Measurements from ENCODE around the gene RPS6KA5.
"Not testable (repeated sequence)": the region's sequence is repeated elsewhere in the genome, so short reads cannot be mapped to it uniquely, and the experiment has no call there.

RPS6KA5 gene

GRCh38 chr14:90827919-90828610 is 232.4 kb downstream of the RPS6KA5 start:
- peak; percentile 79 to 90 for DNase-seq

DNA sequence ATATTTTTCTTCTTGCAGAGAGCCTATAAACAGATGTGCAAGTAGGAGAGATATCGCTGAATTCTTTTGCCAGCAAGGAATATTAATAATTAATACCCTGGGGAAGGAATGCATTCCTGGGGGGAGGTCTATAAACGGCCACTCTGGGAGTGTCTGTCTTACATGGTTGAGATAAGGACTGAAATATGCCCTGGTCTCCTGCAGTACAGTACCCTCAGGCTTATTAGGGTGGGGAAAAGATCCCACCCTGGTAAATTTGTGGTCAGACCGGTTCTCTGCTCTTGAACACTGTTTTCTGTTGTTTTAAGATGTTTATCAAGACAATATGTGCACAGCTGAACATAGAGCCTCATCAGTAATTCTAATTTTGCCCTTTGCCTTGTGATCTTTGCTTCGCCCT is 236.9 kb downstream of the RPS6KA5 start:
- DNase-seq: not testable (repeated sequence)

- DNase-seq: no peak
Measured at GRCh38 chr14:90820958-90821357, 239.5 kb downstream of the RPS6KA5 start.

DNA sequence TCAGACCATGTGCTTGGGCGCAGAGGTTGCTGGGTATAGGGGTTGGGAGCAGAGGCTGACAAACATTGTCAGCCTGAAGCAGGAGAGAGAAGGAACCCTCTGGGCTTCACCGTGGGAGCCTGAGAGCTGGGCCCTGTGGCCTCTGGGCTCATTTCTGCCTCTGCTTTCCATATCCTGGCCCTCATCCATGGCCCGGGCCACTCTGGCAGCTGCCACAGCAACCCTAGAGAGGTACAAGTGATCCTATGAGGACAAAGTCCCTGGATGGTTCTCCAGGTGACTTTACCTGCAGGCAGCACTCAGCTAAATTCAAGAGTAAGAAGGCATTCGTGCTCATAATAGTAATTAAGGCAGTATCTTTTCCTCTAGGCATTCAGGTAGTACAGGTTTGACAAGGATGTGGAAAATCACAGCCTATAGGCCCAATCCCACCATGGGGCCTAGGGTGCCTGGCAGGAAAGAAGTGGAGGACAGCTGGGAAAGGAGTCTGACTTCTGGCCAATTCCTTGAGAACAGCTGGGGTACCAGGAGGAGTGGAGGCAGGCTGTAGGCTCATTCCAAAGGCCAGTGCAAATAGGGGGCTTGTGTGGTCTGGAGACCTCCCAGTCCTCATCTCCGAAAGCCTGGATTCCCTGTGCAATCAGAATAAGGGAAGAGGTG is 240.6 kb downstream of the RPS6KA5 start:
- DNase-seq: no peak

- no peak for DNase-seq
Measured at GRCh38 chr14:90818715-90819114, 241.7 kb downstream of the RPS6KA5 start.

DNA sequence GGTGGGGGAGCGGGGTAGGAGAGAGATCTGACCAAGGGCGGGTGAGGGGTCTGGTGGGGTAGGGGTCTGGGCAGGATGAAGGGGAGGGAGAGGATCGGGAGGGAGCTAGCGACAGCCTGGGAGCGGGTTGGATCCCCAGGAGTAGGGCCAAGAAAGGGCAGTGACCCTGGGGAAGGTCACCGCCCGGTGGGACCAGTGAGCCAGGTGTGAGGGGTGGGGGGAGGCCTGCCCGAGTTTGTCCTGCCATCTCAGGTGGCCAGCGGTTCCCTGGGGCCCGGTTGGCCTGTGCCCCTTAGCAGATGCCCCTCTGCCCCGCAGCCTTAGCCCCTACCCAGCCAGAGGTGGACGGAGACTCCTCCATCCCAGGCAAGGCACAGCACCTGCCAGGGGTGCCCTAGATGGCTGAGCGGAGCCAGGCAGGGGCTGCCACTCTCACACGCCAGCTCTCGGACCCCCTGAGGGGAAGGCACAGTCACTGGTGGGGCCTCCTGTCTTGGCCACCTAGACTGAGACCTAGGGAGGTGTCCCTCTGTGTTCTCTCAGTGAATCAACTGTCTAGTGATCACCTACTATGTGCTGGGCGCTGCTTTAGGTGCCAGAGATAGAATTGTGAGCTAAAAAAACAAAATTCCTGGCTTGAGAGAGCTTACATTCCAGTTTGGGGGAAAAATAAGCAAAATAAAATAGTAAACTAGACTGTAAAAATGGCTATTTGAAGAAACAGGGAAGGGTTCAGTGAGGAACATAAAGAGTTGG is 243.6 kb downstream of the RPS6KA5 start:
- DNase-seq: no peak

DNA sequence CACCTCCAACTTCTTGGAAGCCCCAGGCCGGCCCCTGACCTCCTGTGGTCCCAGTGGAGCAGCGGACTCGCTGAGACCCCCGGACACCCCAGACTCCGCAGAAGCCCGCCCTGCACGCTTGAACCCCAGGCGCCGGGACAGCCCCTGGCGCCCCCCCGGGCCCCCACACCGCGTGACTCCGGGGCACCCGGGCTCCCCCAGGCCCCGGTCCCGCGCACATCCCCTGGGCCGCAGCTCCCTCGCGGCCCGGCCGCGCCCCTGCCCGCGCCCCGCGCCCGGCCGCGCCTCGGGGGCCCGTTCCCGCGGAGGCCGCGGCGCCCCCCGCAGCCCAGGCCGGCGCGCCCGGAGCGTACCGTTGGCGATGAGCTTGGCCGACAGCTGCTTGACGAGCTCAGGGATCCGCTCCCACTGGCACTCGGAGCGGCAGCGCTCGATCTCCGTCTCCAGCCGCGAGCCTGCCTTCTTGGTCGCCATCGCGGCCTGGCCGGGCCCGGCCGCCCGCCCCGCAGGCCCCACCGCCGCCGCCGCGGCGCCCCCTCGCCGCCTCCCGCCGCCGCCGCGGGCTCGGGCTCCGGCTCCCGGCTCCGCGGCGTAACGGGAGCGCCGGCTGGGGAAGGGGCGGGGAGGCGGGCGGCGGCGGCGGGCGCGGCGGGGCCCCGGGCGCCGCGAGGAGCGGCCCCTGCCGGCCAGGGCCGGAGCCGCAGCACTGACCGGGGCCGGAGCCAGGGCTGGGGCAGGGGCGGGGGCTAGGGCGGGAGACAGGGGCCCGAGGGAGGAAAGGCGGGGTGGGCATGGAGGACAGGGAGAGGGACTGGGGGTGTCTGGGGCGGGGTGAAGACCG is 244.4 kb downstream of the RPS6KA5 start, which contains the start of gene TTC7B:
TSS of gene TTC7B (minus strand) at position 609 of the 841 bp plus-strand sequence. CDS start at position 474, 135 bp downstream.
- DNase-seq: peak in 1 of 2 experiments; percentile 27

DNA sequence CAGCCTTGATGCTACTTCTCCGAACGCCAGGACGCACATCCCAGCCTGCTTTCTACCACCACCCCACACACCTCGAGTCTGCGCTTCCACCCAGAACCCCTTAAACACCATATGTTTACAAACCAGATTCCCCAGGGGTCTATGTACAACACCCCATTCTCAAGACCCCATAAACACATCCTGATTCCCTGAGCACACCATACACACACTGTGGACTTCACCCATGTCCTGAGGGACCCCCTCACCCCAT is 244.9 kb downstream of the RPS6KA5 start:
- DNase-seq: no peak

DNA sequence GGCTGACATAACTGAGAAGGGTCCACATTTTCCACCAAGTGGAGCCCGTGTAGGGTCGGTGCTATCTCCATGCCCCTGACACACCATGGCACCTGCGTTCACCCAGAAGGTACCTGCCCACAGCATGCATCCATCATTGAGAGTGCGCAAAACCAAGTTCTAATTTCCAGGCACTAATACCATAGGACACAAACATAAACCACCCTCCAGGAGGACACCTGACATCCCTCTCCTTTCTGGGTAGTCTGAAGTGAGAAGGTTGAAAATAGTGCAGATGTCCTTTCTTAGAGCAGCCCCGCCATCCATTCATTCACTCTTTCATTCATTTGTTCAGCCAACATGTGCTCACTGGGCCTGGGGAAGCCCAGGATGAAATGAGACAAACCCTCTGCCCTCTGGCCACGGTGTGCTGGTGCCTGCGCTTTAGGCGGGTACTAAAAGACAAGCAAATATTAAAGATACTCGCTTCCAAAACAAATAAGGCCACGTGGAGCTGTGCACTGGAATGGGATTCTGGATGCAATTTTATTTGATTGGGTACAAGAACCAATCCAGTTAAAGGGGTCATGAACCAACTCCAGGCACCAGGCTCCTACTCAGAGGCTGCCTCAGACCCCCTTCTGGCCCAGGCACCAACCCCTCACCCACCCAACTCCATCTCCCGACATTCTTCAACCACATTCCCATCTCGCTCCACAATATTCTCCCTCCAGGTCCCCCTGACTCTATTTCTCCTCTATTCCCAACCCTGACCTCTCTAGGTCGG is 245.5 kb downstream of the RPS6KA5 start:
- DNase-seq: no peak

- no peak for DNase-seq
Measured at GRCh38 chr14:90813442-90813841, 247.0 kb downstream of the RPS6KA5 start.

DNA sequence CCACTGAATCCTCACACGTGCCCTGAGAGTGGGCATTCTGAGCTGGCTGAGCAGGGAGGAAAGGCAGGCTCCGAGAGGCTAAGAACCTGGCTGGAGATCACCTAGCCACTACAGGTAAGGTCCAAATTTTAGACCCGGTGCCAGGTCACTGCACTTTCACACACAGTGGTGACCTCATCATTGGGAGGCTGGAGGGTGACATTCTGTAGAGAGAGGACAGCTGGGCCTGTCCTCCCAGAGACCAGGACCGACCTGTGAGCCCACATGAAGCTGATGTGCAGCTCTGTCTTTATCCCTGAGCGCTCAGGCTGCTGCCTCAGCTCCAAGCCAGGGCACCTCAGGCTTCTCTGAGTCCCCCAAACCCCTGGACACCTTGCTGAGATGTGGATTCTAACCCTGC is 248.3 kb downstream of the RPS6KA5 start:
- DNase-seq: no peak

GRCh38 chr14:90811641-90812040 is 248.8 kb downstream of the RPS6KA5 start:
- DNase-seq: no peak

DNA sequence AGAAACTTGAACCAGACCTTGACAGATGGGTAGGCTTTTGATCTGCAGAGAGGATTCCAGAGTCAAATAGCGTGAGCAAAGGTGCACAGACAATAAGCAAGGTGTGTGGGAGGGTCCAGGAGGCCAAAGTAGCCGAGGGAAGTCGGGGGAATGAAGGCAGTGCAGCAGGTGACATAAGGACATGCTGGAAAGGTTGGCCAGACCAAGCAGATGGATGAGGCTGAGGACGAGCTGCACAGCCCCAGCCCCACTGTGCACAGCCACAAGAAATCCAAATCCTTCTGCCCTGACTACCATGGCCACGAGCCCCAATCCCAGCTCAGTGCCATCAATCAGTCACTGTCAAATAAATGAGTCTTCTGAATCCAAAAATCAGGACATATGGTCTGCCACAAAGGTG is 249.6 kb downstream of the RPS6KA5 start:
- DNase-seq: no peak

DNA sequence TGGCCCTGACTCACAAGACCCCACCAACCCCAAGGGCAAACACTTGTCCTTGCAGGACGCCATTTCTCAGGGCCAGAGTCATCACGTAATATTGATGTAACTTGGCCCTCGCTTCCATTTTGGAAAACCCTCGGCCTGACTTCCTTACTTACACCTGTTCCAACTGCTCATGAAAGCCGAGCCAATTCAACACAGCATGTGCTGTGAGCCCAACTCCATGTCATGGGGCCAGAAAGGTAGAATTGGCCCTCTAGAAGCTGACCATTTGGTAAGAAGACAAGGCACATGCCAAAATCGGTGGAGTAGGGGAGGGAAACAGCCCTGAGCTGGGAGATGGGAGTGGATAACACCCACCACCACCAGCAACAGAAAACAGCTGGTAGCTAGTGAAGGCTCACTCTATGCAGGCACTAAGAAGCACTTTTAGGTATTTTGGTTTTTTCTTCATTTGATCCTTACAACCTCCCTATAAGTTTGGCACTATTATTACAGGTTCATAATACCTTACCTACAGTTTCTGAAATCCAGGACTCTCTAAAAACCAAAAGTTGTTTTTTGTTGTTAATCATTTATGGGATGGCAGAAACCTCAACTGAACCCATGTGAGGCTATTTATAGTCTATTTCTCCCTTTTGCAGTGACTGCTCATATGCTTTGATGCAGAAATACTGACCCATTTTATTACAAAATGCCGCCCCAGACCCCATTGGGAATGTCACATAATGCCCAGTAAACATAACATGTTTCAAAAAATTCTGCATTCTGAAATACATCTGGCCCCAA is 250.7 kb downstream of the RPS6KA5 start:
- DNase-seq: no peak

- no peak for DNase-seq
Measured at GRCh38 chr14:90808759-90809529, 251.5 kb downstream of the RPS6KA5 start.

- DNase-seq: no peak
Measured at GRCh38 chr14:90807060-90807459, 253.4 kb downstream of the RPS6KA5 start.

- DNase-seq: no peak
Measured at GRCh38 chr14:90805662-90806540, 254.5 kb downstream of the RPS6KA5 start.

DNA sequence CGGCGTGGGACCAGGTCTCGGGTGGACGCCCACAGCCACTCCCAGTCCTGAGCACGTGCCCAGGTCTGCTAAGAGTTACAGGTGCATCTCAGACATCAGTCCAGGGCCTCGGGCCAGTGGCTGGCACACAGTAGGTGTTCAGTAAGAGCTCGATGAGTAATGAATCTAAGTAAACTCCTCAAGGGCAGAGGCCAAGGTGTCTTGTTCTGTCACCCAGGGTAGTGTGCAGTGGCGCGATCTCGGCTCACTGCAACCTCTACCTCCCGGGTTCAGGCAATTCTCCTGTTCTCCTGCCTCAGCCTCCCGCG is 255.4 kb downstream of the RPS6KA5 start:
- DNase-seq: no peak

DNA sequence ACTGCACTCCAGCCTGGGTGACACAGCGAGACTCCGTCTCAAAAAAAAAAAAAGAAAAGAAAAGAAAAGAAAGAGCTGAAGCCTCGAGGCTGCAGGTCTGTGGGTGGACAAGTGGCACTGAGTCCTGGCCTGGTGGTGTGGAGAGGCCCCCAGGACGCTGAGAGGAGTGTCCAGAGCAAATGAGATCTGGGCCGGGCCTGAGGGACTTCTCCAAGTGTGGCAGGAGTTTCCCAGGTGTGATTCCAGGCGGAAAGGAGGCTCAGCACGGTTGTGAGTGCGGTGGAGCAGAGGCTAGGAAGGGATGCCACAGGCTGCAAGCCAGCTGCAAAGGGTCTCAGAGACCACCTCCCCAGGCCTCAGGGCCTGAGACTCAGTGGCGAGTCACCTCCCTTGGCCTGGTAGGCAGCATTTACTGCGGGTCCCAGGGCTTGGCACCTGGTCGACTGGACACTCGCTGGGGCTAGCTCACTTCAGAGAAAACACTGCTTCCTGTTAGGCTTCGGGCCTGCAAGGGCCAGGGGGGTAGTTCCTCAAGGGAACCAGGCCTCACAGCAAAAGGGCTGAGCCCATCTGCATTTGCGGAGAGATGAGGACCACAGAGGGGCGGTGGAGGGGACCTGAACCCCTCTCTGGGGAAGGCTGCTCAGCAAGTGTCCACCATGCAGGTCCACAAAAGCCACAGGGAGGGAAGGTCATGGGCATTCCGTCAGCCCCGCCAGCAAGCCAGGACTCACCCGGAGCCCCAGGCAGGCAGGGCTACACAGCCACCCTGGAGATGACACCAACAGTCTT is 256.0 kb downstream of the RPS6KA5 start:
- no peak for DNase-seq
